Fibroblast of mammary gland (primary cell): ENCODE measurements around the gene ATP6V1F.
"Not testable (repeated sequence)": the region's sequence is repeated elsewhere in the genome, so short reads cannot be mapped to it uniquely, and the experiment has no call there.

Experiments used
- DNase-seq: peaks from one replicate; pipeline ENCODE4 v3.0.0-alpha.2; 2010; ENCODE audit warnings: low read depth
- H3K4me3 ChIP-seq: 2 replicates; pipeline ENCODE4 v1.5.1; 2011; ENCODE audit warnings: low read depth, mild to moderate bottlenecking, low read length, moderate library complexity; ENCODE audit not compliant: control insufficient read depth
- CTCF ChIP-seq: conservative IDR thresholded peaks from 2 replicates; pipeline ENCODE4 v1.5.1; 2011; ENCODE audit warnings: low read depth, low read length, inconsistent platforms; ENCODE audit not compliant: control insufficient read depth, insufficient read depth

ATP6V1F gene

GRCh38 chr7:128909625-128910568 is 47.2 kb downstream of the ATP6V1F start:
- no peak for TF ChIP-seq CTCF
- peak overlapping the region; percentile 12 for H3K4me3 ChIP-seq

DNA sequence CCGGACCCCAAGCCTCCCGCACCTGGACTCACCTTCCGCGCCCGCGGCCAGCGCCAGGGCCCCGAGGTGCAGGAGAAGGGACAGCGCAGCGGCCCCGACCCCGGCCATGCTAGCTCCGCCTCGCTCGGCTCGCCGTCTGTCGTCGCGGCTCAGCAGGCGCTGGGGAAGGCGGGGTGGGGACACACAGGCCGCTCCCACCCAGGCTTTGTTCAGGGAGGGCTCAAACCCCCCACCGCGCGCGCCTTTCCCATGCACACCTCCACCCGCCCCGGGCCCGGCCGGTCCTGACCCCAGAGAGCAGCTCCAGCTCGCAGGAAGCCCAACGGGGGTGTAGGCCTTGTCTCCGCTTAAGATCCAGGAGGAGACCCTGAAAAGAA is 47.9 kb downstream of the ATP6V1F start, which contains the start of gene KCP:
Gene KCP, minus strand, starts transcription at position 141 of the 377 bp plus-strand sequence. Its CDS starts 33 bp downstream, at position 108.
- peak within 1 kb of the TSS; percentile 12 for H3K4me3 ChIP-seq

More at GRCh38 chr7:128909625-128910568, 47.2 kb downstream of the ATP6V1F start:
- peak; percentile 12 for DNase-seq

DNA sequence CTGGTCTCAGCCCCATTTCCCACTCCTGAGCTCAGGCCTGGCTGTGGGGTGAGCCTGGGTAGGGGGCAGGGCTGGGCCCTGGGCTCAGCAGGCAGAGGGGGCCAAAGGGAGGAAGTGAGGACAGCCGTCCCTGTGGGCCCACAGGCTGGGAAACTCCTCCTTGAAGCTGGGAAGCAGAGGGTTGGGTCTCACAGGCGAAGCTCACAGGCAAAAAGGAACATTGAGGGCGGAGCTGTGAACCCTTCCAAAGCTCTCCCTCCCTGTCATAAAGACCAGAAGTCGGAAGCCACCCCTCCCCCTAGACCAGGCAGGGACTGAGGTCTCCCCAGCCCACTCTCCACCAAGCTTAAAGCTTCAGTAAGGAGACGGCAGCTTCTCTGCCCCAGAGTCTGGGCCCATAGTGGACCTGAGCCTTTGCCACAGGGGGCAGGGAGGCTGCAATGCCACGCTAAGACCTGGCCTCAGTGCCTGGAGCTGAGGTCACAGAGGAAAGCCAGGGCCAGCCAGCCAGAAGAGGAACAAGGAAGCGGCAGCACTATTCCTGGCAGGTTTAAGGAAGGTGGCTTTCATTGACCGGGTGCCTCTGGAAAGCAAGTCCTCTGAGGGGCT is 48.9 kb downstream of the ATP6V1F start:
- no peak overlapping the region for H3K4me3 ChIP-seq
- no peak for TF ChIP-seq CTCF
- DNase-seq = no peak

More for the DNA sequence above, 47.9 kb downstream of the ATP6V1F start, which contains the start of gene KCP:
- no peak for DNase-seq
- no peak for TF ChIP-seq CTCF

GRCh38 chr7:128912281-128912680 is 49.6 kb downstream of the ATP6V1F start:
- TF ChIP-seq CTCF = no peak
- H3K4me3 ChIP-seq = no peak overlapping the region
- no peak for DNase-seq

DNA sequence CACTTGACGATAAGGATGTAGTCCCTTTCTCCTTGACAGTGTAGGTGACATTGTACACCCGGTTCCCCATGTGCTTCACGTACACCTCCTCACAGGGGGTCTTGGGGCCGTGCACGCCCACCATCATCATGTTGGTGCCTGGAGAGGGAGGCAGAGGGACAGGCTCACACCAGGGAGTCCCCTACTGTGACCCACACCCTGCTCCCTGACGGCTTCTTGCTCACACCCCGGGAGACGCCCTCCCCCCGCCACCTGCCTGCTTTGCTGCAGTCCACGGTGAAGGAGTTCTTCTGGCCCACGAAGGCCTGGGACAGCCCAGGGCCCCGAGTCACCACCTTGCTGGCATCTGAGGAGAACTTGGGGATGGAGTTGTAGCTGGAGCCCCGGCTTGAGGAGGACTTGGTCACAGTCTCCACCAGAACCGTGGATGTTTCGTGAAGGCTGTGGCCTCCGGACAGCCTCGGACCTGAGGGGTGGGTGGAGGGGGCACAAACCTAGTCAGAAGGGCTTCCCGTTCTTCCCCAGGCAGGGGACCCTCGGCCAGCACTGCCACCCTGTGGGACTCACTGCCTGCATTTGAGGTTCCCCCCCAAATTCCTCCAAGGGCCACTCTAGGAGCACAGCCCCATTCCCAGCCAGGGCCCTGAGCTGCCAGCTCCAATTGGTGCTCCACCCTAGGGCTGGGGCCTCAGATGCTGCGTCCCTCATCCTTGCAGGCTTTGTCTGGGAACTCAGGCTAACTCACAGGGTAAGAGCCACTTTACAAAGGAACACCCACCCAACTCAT is 50.2 kb downstream of the ATP6V1F start:
- H3K4me3 ChIP-seq, DNase-seq: not testable (repeated sequence)

GRCh38 chr7:128913870-128914565 is 51.4 kb downstream of the ATP6V1F start:
- no peak for TF ChIP-seq CTCF
- H3K4me3 ChIP-seq = no peak overlapping the region
- no peak for DNase-seq
